Endothelial cell of umbilical vein (primary cell): Measurements from ENCODE around the gene MYD88. TPM values are rescaled to one million over a fixed set of nuclear protein-coding genes. Genes with fewer than 3 reads are reported as not detected.

Source experiments
- BruUV-seq: library from RNA; stranded (reverse); fragments of 400-500 nt; replicated peaks from 2 replicates; lab custom pipeline; 2021; lab: Mats Ljungman, UMichigan
- CTCF ChIA-PET: fragments of 300-600, 350-600 bp; sonication (Branson Sonifier 250); formaldehyde crosslinking; loops from one replicate; lab custom pipeline; 2021; ENCODE audit warnings: antibody characterized with exemption, inconsistent platforms; lab: Charles Lee
- POLR2A ChIA-PET: fragments of 300-600, 350-600 bp; sonication (Branson Sonifier 250); formaldehyde crosslinking; loops from one replicate; lab custom pipeline; 2021; ENCODE audit warnings: antibody characterized with exemption, inconsistent platforms; lab: Charles Lee
- DNase-seq: peaks from one replicate; pipeline ENCODE4 v3.0.0-alpha.2; 2011; ENCODE audit warnings: low read depth, low spot score
- FAIRE-seq: peaks from 2 replicates; lab custom pipeline; 2011; peaks lifted over from hg19 to GRCh38; lab: Jason Lieb, UNC
- H2AFZ ChIP-seq: 2 replicates; pipeline ENCODE4 v1.6.0; 2012; ENCODE audit warnings: low read depth, low read length, control low read depth, inconsistent platforms
- H3K27ac ChIP-seq: 2 replicates; pipeline ENCODE4 v1.5.1; 2011; ENCODE audit warnings: low read depth, mild to moderate bottlenecking, control low read depth, low read length, moderate library complexity; ENCODE audit not compliant: insufficient read depth
- H3K27me3 ChIP-seq, 2 experiments: 2 replicates each; pipeline versions ENCODE4 v1.6.0 to v1.6.1; 2011; ENCODE audit warnings: low read length in 2 of 2, mixed read lengths in 1 of 2; ENCODE audit not compliant: control insufficient read depth in 2 of 2, insufficient read depth in 2 of 2
- H3K36me3 ChIP-seq, 2 experiments: 2 replicates in 1 of 2; 3 replicates in 1 of 2; pipeline ENCODE4 v1.5.1; 2011; ENCODE audit warnings: low read length in 2 of 2, mild to moderate bottlenecking in 1 of 2, moderate library complexity in 1 of 2; ENCODE audit not compliant: control insufficient read depth in 2 of 2, insufficient read depth in 2 of 2; ENCODE audit errors: extremely low read depth in 1 of 2
- H3K4me1 ChIP-seq: 3 replicates; pipeline ENCODE4 v1.5.1; 2011; ENCODE audit warnings: mild to moderate bottlenecking, low read length; ENCODE audit not compliant: control insufficient read depth, insufficient read depth; ENCODE audit errors: extremely low read depth
- H3K4me2 ChIP-seq: 2 replicates; pipeline ENCODE4 v1.6.1; 2011; ENCODE audit warnings: low read length, control low read depth, mixed read lengths; ENCODE audit not compliant: insufficient read depth
- H3K4me3 ChIP-seq, 3 experiments: fragments of 200-600 bp in 1 of 3; sonication (generic), shearing (Covaris generic) in 1 of 3; replicated peaks in 1 of 3; 2 replicates each; pipeline ENCODE4 v1.5.1; 2011 to 2016; ENCODE audit warnings: control low read depth in 3 of 3, low read length in 3 of 3, mild to moderate bottlenecking in 2 of 3, inconsistent platforms in 1 of 3, low read depth in 1 of 3, moderate library complexity in 1 of 3; ENCODE audit not compliant: insufficient read depth in 1 of 3
- H3K79me2 ChIP-seq: 2 replicates; pipeline ENCODE4 v1.6.0; 2012; ENCODE audit warnings: low read length, inconsistent platforms; ENCODE audit not compliant: control insufficient read depth, insufficient read depth
- H3K9ac ChIP-seq: replicated peaks from 2 replicates; pipeline ENCODE3; 2011; ENCODE audit warnings: low read length, control low read depth; ENCODE audit not compliant: insufficient read depth; ENCODE audit errors: extremely low read depth
- H3K9me1 ChIP-seq: replicated peaks from 3 replicates; pipeline ENCODE4 v1.6.0; 2011; ENCODE audit warnings: mild to moderate bottlenecking, low read length; ENCODE audit not compliant: control insufficient read depth, insufficient read depth; ENCODE audit errors: extremely low read depth
- H3K9me3 ChIP-seq: replicated peaks from 2 replicates; pipeline ENCODE4 v1.5.1; 2012; ENCODE audit warnings: low read length, inconsistent platforms; ENCODE audit not compliant: control insufficient read depth, insufficient read depth
- H4K20me1 ChIP-seq: replicated peaks from 2 replicates; pipeline ENCODE3; 2011; ENCODE audit warnings: mild to moderate bottlenecking, low read length; ENCODE audit not compliant: control insufficient read depth, insufficient read depth; ENCODE audit errors: extremely low read depth
- CTCF ChIP-seq, 2 donors: IDR thresholded peaks; 1 replicate in 1 of 2; 2 replicates in 1 of 2; pipeline ENCODE4 v1.5.1; 2011; ENCODE audit warnings: low read length in 2 of 2, mild to moderate bottlenecking in 2 of 2, moderate library complexity in 2 of 2, control low read depth in 1 of 2, inconsistent platforms in 1 of 2, low read depth in 1 of 2; ENCODE audit not compliant: insufficient read depth in 1 of 2; ENCODE audit errors: extremely low read depth in 1 of 2
- EZH2 ChIP-seq: IDR thresholded peaks from 2 replicates; pipeline ENCODE4 v1.6.1; 2012; ENCODE audit warnings: borderline replicate concordance, low read depth, mild to moderate bottlenecking, moderate library complexity, low read length, inconsistent platforms; ENCODE audit not compliant: severe bottlenecking
- FOS ChIP-seq: IDR thresholded peaks from 2 replicates; pipeline ENCODE4 v1.6.1; 2011; ENCODE audit warnings: mild to moderate bottlenecking, low read length, moderate library complexity, borderline replicate concordance; ENCODE audit not compliant: insufficient read depth
- GATA2 ChIP-seq: IDR thresholded peaks from 2 replicates; pipeline ENCODE4 v1.7.0; 2011; ENCODE audit warnings: low read depth, mild to moderate bottlenecking, moderate library complexity, mixed read lengths, low read length; ENCODE audit not compliant: insufficient read length, insufficient read depth
- JUN ChIP-seq: IDR thresholded peaks from 2 replicates; pipeline ENCODE4 v1.6.1; 2011; ENCODE audit warnings: borderline replicate concordance, low read depth; ENCODE audit not compliant: insufficient read length, insufficient read depth
- MAX ChIP-seq: IDR thresholded peaks from 2 replicates; pipeline ENCODE4 v1.6.1; 2011; ENCODE audit not compliant: insufficient read depth, insufficient read length
- MYC ChIP-seq: IDR thresholded peaks from one replicate; pipeline ENCODE4 v1.6.1; 2011; ENCODE audit warnings: mild to moderate bottlenecking, low read depth, low read length
- POLR2A ChIP-seq: IDR thresholded peaks from 2 replicates; pipeline ENCODE4 v1.6.1; 2012; ENCODE audit warnings: low read depth, mild to moderate bottlenecking, control low read depth, low read length
- POLR2AphosphoS5 ChIP-seq: IDR thresholded peaks from 2 replicates; pipeline ENCODE4 v1.6.1; 2012; ENCODE audit warnings: low read depth, mild to moderate bottlenecking, control low read depth, low read length, moderate library complexity; ENCODE audit not compliant: insufficient read depth
- dilution Hi-C: fragments of 300-500 bp; cut with MboI; formaldehyde crosslinking; loops from one replicate; pipeline ENCODE4 v1.15.0; 2019; ENCODE audit warnings: low sequenced_read_pairs; ENCODE audit not compliant: extremely low pct_ligation_motif_present
- intact Hi-C: fragments of 100-400 bp; cut with micrococcal nuclease; formaldehyde crosslinking; loops from one replicate; pipeline ENCODE4 v1.10.0; 2022
- polyA plus RNA-seq, 4 experiments: library from polyadenylated mRNA; depleted of rRNA in 3 of 4; stranded (reverse) in 3 of 4; unstranded in 1 of 4; fragments of >200 nt; gene quantifications; 2 replicates each; pipeline versions ENCODE4 v1.2.1 to v1.2.3, GENCODE V29; 2011 to 2012; ENCODE audit warnings: missing spikeins in 1 of 4
- total RNA-seq: library from RNA; stranded (reverse); gene quantifications from 2 replicates; pipeline ENCODE4 v1.2.3, GENCODE V29; 2021

MYD88 gene
- total and polyA plus RNA-seq, 2 donors (not counting 3 experiments of a cell fraction or from before 2014, with no cell fraction given), result 35.1 to 55.0 TPM

GRCh38 chr3:38168151-38169026 is 29.9 kb downstream of the MYD88 start:
- Histone ChIP-seq H3K9me1 (no peaks in the 10 kb centered on the region), H3K79me2 (peaks cover 65% of the 10 kb centered on the region), H4K20me1 (no peaks in the 10 kb centered on the region), H3K4me2 (no peak overlapping the region), H3K4me1 (peaks cover 4% of the 10 kb centered on the region), H3K27ac (no peak overlapping the region), H3K36me3 (no peaks in the 10 kb centered on the region), H3K9me3 (no peaks in the 10 kb centered on the region), H3K27me3 (no peaks in the 10 kb centered on the region), H2AFZ (no peak overlapping the region), H3K9ac (no peak overlapping the region), H3K4me3 (no peak overlapping the region)
- no peak for DNase-seq
- no TSS peak for BruUV-seq
- ChIA-PET POLR2A (no interaction called here), CTCF (no interaction called here)
- dilution Hi-C loops (no loop called here), intact Hi-C loops (no loop called here)
- no peak for FAIRE-seq
- no peak for TF ChIP-seq EZH2
- no peak for TF ChIP-seq MAX
- no peak for TF ChIP-seq FOS
- TF ChIP-seq CTCF (IDR thresholded peaks at IDR 0.05; ENCODE audit: extremely low read depth in 1 of 2, insufficient read depth in 1 of 2, low read depth in 1 of 2, low read length in 2 of 2), result no peak
- no peak for TF ChIP-seq JUN
- no peak for TF ChIP-seq POLR2AphosphoS5
- no peak for TF ChIP-seq POLR2A
- no peak for TF ChIP-seq MYC
- no peak for TF ChIP-seq GATA2
